K562 (cell line): ENCODE data around the gene INCENP. TPM values are rescaled to one million over a fixed set of nuclear protein-coding genes. Genes with fewer than 3 reads are reported as not detected.

Experiments
- ATAC-seq: fragments of 200-7000 bp; cut with Tn5 transposase; 3 replicates; pipeline ENCODE4 v1.9.1; 2020; ENCODE audit warnings: moderate library complexity
- BruUV-seq: library from RNA; stranded (reverse); fragments of 400-500 nt; replicated peaks from 2 replicates; lab custom pipeline; 2021; lab: Mats Ljungman, UMichigan
- CTCF ChIA-PET: fragments of 300-600 bp; formaldehyde crosslinking; extraction: SDS; loops from one replicate; lab custom pipeline; 2021; ENCODE audit warnings: low intra/inter-chr PET ratio; lab: Yijun Ruan, JAX
- POLR2A ChIA-PET: fragments of 300-600, 350-650 bp; sonication (Branson Sonifier 250); formaldehyde crosslinking; extraction: SDS; loops from one replicate; lab custom pipeline; 2021; ENCODE audit warnings: antibody characterized with exemption, inconsistent platforms; lab: Yijun Ruan, JAX
- DNase-seq, 4 experiments: peaks; one replicate each; pipeline versions ENCODE4 v3.0.0 to v3.0.0-alpha.2; 2011 to 2018; ENCODE audit warnings: low spot score in 3 of 4, mixed read lengths in 3 of 4; ENCODE audit errors: extremely low read depth in 1 of 4
- FAIRE-seq: peaks from 2 replicates; lab custom pipeline; 2011; peaks lifted over from hg19 to GRCh38; lab: Jason Lieb, UNC
- H2AFZ ChIP-seq: 2 replicates; pipeline ENCODE4 v1.6.0; 2011; ENCODE audit warnings: low read depth, low read length, control low read depth, inconsistent platforms
- H3K27ac ChIP-seq: fragments of 200-600 bp; 3 replicates; pipeline ENCODE4 v1.8.0; 2011; ENCODE audit warnings: low read depth, mild to moderate bottlenecking, control low read depth, inconsistent platforms, low read length, moderate library complexity, mixed read lengths; ENCODE audit errors: extremely low read depth
- H3K27me3 ChIP-seq, 2 experiments: fragments of 300-600 bp in 1 of 2; 2 replicates in 1 of 2; 3 replicates in 1 of 2; pipeline versions ENCODE4 v1.6.0 to v1.8.0; 2011; ENCODE audit warnings: inconsistent platforms in 2 of 2, low read length in 2 of 2, mild to moderate bottlenecking in 1 of 2, mixed read lengths in 1 of 2, moderate library complexity in 1 of 2; ENCODE audit not compliant: control insufficient read depth in 2 of 2, insufficient read depth in 2 of 2
- H3K36me3 ChIP-seq: fragments of 300-600 bp; 3 replicates; pipeline ENCODE4 v1.8.0; 2011; ENCODE audit warnings: mild to moderate bottlenecking, low read length, inconsistent platforms; ENCODE audit not compliant: control insufficient read depth, insufficient read depth
- H3K4me1 ChIP-seq, 2 experiments: fragments of 200-600 bp in 1 of 2; replicated peaks in 1 of 2; 2 replicates in 1 of 2; 3 replicates in 1 of 2; pipeline versions ENCODE4 v1.5.1 to v1.8.0; 2011; ENCODE audit warnings: inconsistent platforms in 2 of 2, low read length in 2 of 2, mild to moderate bottlenecking in 1 of 2, mixed read lengths in 1 of 2, moderate library complexity in 1 of 2; ENCODE audit not compliant: control insufficient read depth in 2 of 2, insufficient read depth in 2 of 2
- H3K4me2 ChIP-seq: 2 replicates; pipeline ENCODE4 v1.6.1; 2011; ENCODE audit warnings: low read length, control low read depth, inconsistent platforms, mixed read lengths; ENCODE audit not compliant: insufficient read depth
- H3K4me3 ChIP-seq: fragments of 200-600 bp; sonication (generic), shearing (Covaris generic); 2 replicates; pipeline ENCODE4 v1.5.1; 2016; ENCODE audit warnings: control low read depth, inconsistent platforms
- H3K79me2 ChIP-seq: fragments of 200-600 bp; 3 replicates; pipeline ENCODE4 v1.8.0; 2011; ENCODE audit warnings: low read length, inconsistent platforms; ENCODE audit not compliant: control insufficient read depth, insufficient read depth
- H3K9ac ChIP-seq, 2 experiments: 2 replicates each; pipeline versions ENCODE4 v1.6.0 to v1.6.1; 2011; ENCODE audit warnings: low read depth in 2 of 2, low read length in 2 of 2, control low read depth in 1 of 2, inconsistent platforms in 1 of 2, mild to moderate bottlenecking in 1 of 2, mixed read lengths in 1 of 2; ENCODE audit not compliant: insufficient read depth in 1 of 2
- H3K9me1 ChIP-seq: one replicate; pipeline ENCODE4 v1.6.0; 2011; ENCODE audit warnings: inconsistent platforms, mild to moderate bottlenecking, low read length, moderate library complexity; ENCODE audit not compliant: control insufficient read depth, insufficient read depth
- H3K9me3 ChIP-seq: replicated peaks from 2 replicates; pipeline ENCODE4 v1.5.1; 2011; ENCODE audit warnings: low read depth, low read length, inconsistent platforms; ENCODE audit not compliant: control insufficient read depth, insufficient read depth
- H4K20me1 ChIP-seq: replicated peaks from 2 replicates; pipeline ENCODE4 v1.6.1; 2011; ENCODE audit warnings: low read length, inconsistent platforms, mixed read lengths; ENCODE audit not compliant: control insufficient read depth, insufficient read depth
- NBN ChIP-seq: fragments of 450-650 bp; IDR thresholded peaks from 2 replicates; pipeline ENCODE4 v1.6.1; 2016; ENCODE audit warnings: low read depth, mild to moderate bottlenecking
- POLR2G ChIP-seq: fragments of 200-400 bp; formaldehyde crosslinking; IDR thresholded peaks from 2 replicates; pipeline ENCODE4 v1.6.1; 2017; ENCODE audit warnings: low read depth, mild to moderate bottlenecking, antibody characterized with exemption, low read length, moderate library complexity
- SP2 ChIP-seq: IDR thresholded peaks from 2 replicates; pipeline ENCODE4 v1.6.1; 2011; ENCODE audit warnings: mild to moderate bottlenecking, low read depth, low read length, moderate library complexity; ENCODE audit not compliant: poor library complexity, severe bottlenecking; ENCODE audit errors: extremely low read depth
- ZNF143 ChIP-seq: sonication (generic); formaldehyde crosslinking; IDR thresholded peaks from 2 replicates; pipeline ENCODE4 v1.9.0; 2022; ENCODE audit warnings: mild to moderate bottlenecking, missing genetic modification reagents
- ZNF146 ChIP-seq: IDR thresholded peaks from one replicate; pipeline ENCODE4 v1.6.1; 2018; ENCODE audit warnings: missing compliant biosample characterization; ENCODE audit not compliant: unreplicated experiment
- WGBS: fragments of 100-300 bp; shearing (Covaris generic); methylation state at CpG from one replicate; pipeline ENCODE4 v1.1.6; 2016; ENCODE audit warnings: low coverage, mixed read lengths; ENCODE audit not compliant: insufficient coverage; ENCODE audit errors: missing lambda C conversion rate; 5-methylcytosine and 5-hydroxymethylcytosine counted together
- in situ Hi-C: fragments of 300-500 bp; cut with MboI; formaldehyde crosslinking; loops from 4 replicates; pipeline ENCODE4 v1.15.0; 2018; ENCODE audit warnings: inconsistent platforms, mixed read lengths
- intact Hi-C: fragments of 100-400 bp; cut with micrococcal nuclease; formaldehyde crosslinking; loops from 2 replicates; pipeline ENCODE4 v1.14.2; 2022
- polyA plus RNA-seq, 8 experiments: library from polyadenylated mRNA; depleted of rRNA in 4 of 8; stranded (reverse) in 5 of 8; unstranded in 3 of 8; fragments of >200 nt; fragmentation: Nextera tagmentation in 2 of 8; fragmentation: Illumina TruSeq in 1 of 8; extraction: Ambion mirVana in 2 of 8; extraction: Trizol in 1 of 8; gene quantifications; 2 replicates each; pipeline versions ENCODE4 v1.2.1 to v1.2.3, GENCODE V29; 2011 to 2014; ENCODE audit warnings: inconsistent platforms in 1 of 8, missing spikeins in 1 of 8
- total RNA-seq, 7 experiments: library from RNA; depleted of rRNA in 6 of 7; stranded (reverse); fragments of >200 nt in 6 of 7; fragmentation: Illumina TruSeq in 2 of 7; extraction: Trizol in 2 of 7; gene quantifications; 2 replicates each; pipeline versions ENCODE4 v1.2.1 to v1.2.3, GENCODE V29; 2011 to 2021; ENCODE audit warnings: low replicate concordance in 1 of 7
- TF ChIP-seq, protein P1 (sequence below): fragments of 250-450 bp; sonication (Bioruptor Pico); IDR thresholded peaks from 2 replicates; pipeline ENCODE4 v1.5.0; 2020; ENCODE audit warnings: mild to moderate bottlenecking, borderline replicate concordance
- TF ChIP-seq, protein P2 (sequence below), 2 experiments: fragments of 450-650 bp in 1 of 2; sonication (generic) in 1 of 2; formaldehyde crosslinking; conservative IDR thresholded peaks; 2 replicates each; pipeline versions ENCODE4 v1.4.0 to v1.8.1; 2020 to 2022; ENCODE audit warnings: mild to moderate bottlenecking in 1 of 2, missing genetic modification reagents in 1 of 2
- TF ChIP-seq, protein P3 (sequence below): fragments of 200-400 bp; formaldehyde crosslinking; IDR thresholded peaks from 2 replicates; pipeline ENCODE4 v1.6.1; 2017; ENCODE audit warnings: mild to moderate bottlenecking, low read depth, low read length, moderate library complexity

Gene INCENP
- total and polyA plus RNA-seq, 9 of the 15 experiments (the other 6 are each of a cell fraction or from before 2014, with no cell fraction given): 1.1 to 97.9 (median 28.2) TPM

DNA sequence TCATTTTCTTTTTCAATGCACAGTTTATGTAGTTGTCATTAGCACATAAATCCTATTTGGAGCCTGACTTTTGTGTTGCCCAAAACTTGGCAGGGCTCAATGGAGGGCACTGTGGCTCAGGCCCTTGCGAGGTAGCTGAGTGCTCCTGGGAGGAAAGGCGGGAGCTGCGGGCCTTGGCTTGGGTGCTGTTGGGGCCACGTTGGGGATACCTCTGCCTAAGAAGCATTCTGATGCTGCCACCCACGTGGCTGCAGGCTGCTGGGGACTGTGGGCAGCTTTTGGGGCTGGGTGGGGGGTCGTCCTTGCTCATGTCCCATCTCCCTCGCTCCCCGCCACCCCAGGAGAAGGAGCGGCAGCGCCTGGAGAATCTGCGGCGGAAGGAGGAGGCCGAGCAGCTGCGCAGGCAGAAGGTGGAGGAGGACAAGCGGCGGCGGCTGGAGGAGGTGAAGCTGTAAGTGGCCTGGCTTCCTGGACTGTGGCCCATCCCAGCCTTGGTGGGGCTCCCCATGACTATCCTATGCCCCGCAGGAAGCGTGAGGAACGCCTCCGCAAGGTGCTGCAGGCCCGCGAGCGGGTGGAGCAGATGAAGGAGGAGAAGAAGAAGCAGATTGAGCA, 20.9 kb downstream of the INCENP start:
- Histone ChIP-seq H3K27ac (no peak overlapping the region), H3K79me2 (no peaks in the 10 kb centered on the region), H3K4me2 (no peak overlapping the region), H3K36me3 (peaks cover 98% of the 10 kb centered on the region; the same call in 2 of the 3 replicates), H3K4me1 (no peaks in the 10 kb centered on the region), H4K20me1 (no peaks in the 10 kb centered on the region; the same call in 1 of the 2 replicates), H3K9me3 (no peaks in the 10 kb centered on the region), H3K27me3 (no peaks in the 10 kb centered on the region), H2AFZ (no peak overlapping the region), H3K9me1 (no peaks in the 10 kb centered on the region), H3K9ac (no peak overlapping the region; a peak in 1 of 4 replicates), H3K4me3 (no peak overlapping the region)
- intact Hi-C loops: no loop called here
- ChIA-PET CTCF (no interaction called here), POLR2A (interaction anchor here (0.8 kb wide), 1 partner anchor 13 kb away, joined by 4 read pairs; no protein-coding TSS in a partner anchor)
- no peak for ATAC-seq
- no TSS peak for BruUV-seq
- TF ChIP-seq POLR2G: peak; percentile 46; the same call in 1 of the 2 replicates
- no peak for TF ChIP-seq SP2
- whole genome bisulfite sequencing: 94% methylated on average over 15 of the region's 24 CpGs
- in situ Hi-C loops: no loop called here
- FAIRE-seq: no peak
- no peak for DNase-seq

DNA sequence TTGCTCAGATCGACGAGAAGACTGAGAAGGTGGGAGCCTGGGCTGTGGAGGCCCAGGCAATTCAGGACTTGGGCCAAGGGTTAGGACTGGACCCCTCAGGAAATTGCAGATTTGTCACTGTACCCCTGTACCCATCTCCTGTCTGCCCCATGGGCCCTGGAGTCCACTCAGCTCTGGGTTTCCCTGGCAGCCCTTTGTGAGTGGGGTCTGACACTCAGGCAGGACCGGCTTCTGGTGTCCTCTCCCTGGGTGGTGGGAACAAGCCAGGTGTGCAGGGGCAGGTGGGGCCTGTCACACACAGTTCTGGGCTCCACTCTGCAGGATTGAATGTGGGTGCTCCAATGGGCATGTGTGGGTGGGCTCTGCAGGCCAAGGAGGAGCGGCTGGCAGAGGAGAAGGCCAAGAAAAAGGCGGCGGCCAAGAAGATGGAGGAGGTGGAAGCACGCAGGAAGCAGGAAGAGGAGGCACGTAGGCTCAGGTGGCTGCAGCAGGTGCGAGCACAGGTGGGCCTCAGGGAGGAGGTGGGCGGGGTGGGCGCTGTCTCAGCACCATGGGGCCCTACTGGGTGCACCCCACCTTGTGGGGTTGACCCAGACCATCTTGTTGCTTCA, 21.6 kb downstream of the INCENP start:
- no peak for DNase-seq
- TF ChIP-seq ZNF146 (CRISPR knock-in tag) (no peak), NBN (no peak), ZNF143 (CRISPR knock-in tag) (no peak)
- TF ChIP-seq, protein P1, sequence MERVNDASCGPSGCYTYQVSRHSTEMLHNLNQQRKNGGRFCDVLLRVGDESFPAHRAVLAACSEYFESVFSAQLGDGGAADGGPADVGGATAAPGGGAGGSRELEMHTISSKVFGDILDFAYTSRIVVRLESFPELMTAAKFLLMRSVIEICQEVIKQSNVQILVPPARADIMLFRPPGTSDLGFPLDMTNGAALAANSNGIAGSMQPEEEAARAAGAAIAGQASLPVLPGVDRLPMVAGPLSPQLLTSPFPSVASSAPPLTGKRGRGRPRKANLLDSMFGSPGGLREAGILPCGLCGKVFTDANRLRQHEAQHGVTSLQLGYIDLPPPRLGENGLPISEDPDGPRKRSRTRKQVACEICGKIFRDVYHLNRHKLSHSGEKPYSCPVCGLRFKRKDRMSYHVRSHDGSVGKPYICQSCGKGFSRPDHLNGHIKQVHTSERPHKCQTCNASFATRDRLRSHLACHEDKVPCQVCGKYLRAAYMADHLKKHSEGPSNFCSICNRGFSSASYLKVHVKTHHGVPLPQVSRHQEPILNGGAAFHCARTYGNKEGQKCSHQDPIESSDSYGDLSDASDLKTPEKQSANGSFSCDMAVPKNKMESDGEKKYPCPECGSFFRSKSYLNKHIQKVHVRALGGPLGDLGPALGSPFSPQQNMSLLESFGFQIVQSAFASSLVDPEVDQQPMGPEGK (CRISPR knock-in tag): no peak
- TF ChIP-seq, protein P2, sequence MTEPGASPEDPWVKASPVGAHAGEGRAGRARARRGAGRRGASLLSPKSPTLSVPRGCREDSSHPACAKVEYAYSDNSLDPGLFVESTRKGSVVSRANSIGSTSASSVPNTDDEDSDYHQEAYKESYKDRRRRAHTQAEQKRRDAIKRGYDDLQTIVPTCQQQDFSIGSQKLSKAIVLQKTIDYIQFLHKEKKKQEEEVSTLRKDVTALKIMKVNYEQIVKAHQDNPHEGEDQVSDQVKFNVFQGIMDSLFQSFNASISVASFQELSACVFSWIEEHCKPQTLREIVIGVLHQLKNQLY (CRISPR knock-in tag; conservative IDR thresholded peaks at IDR 0.05): no peak
- TF ChIP-seq, protein P3, sequence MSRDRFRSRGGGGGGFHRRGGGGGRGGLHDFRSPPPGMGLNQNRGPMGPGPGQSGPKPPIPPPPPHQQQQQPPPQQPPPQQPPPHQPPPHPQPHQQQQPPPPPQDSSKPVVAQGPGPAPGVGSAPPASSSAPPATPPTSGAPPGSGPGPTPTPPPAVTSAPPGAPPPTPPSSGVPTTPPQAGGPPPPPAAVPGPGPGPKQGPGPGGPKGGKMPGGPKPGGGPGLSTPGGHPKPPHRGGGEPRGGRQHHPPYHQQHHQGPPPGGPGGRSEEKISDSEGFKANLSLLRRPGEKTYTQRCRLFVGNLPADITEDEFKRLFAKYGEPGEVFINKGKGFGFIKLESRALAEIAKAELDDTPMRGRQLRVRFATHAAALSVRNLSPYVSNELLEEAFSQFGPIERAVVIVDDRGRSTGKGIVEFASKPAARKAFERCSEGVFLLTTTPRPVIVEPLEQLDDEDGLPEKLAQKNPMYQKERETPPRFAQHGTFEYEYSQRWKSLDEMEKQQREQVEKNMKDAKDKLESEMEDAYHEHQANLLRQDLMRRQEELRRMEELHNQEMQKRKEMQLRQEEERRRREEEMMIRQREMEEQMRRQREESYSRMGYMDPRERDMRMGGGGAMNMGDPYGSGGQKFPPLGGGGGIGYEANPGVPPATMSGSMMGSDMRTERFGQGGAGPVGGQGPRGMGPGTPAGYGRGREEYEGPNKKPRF: no peak

More for the DNA sequence above, 21.6 kb downstream of the INCENP start:
- WGBS: 93% methylated on average over 8 of the region's 11 CpGs
- Histone ChIP-seq H3K4me2 (no peak overlapping the region), H3K27me3 (no peaks in the 10 kb centered on the region), H2AFZ (no peak overlapping the region), H3K4me1 (no peaks in the 10 kb centered on the region), H4K20me1 (no peaks in the 10 kb centered on the region; the same call in 1 of the 2 replicates), H3K27ac (no peak overlapping the region), H3K9me1 (no peaks in the 10 kb centered on the region), H3K79me2 (no peaks in the 10 kb centered on the region), H3K36me3 (peaks cover 98% of the 10 kb centered on the region; the same call in 2 of the 3 replicates), H3K9ac (peak overlapping the region in 1 of 2 experiments; percentile 17; a peak in 1 of 4 replicates), H3K9me3 (no peaks in the 10 kb centered on the region), H3K4me3 (no peak overlapping the region)
- ChIA-PET POLR2A (no interaction called here), CTCF (no interaction called here)
- intact Hi-C loops (no loop called here), in situ Hi-C loops (no loop called here)
- FAIRE-seq (no peak), ATAC-seq (no peak)
- no TSS peak for BruUV-seq
